KMS-11 (cell line): Measurements from ENCODE around the gene CCL8.

ENCODE experiments used
- H2AFZ ChIP-seq: fragments of 200-600 bp; sonication (generic); 2 replicates; pipeline ENCODE4 v1.6.1; 2016; ENCODE audit warnings: antibody characterized with exemption, mixed run types, low read depth
- H3K27ac ChIP-seq: fragments of 200-600 bp; sonication (generic); 2 replicates; pipeline ENCODE4 v1.6.1; 2016; ENCODE audit warnings: mild to moderate bottlenecking, mixed run types
- H3K27me3 ChIP-seq: fragments of 200-600 bp; sonication (generic); 2 replicates; pipeline ENCODE4 v1.6.1; 2017; ENCODE audit warnings: mild to moderate bottlenecking, low read depth, mixed run types, moderate library complexity; ENCODE audit not compliant: insufficient read depth
- H3K36me3 ChIP-seq: fragments of 200-600 bp; sonication (generic); 2 replicates; pipeline ENCODE4 v1.6.1; 2017; ENCODE audit warnings: mild to moderate bottlenecking, mixed run types; ENCODE audit not compliant: insufficient read depth
- H3K4me1 ChIP-seq: fragments of 200-600 bp; sonication (generic); 2 replicates; pipeline ENCODE4 v1.6.1; 2016; ENCODE audit warnings: mild to moderate bottlenecking, low read depth, mixed run types; ENCODE audit not compliant: poor library complexity, severe bottlenecking
- H3K4me2 ChIP-seq: fragments of 200-600 bp; sonication (generic); 2 replicates; pipeline ENCODE4 v1.7.0; 2016; ENCODE audit warnings: mild to moderate bottlenecking, mixed run types
- H3K4me3 ChIP-seq: fragments of 200-600 bp; sonication (generic); IDR thresholded peaks from 2 replicates; pipeline ENCODE4 v1.6.1; 2017; ENCODE audit warnings: low read depth, low read length, mixed read lengths; ENCODE audit not compliant: insufficient read depth
- H3K79me2 ChIP-seq: fragments of 200-600 bp; sonication (generic); 2 replicates; pipeline ENCODE4 v1.6.1; 2016; ENCODE audit warnings: low read depth, mixed run types; ENCODE audit not compliant: insufficient read depth
- H3K9ac ChIP-seq: fragments of 200-600 bp; sonication (generic); 2 replicates; pipeline ENCODE4 v1.6.1; 2016; ENCODE audit warnings: mild to moderate bottlenecking, mixed run types
- H4K20me1 ChIP-seq: fragments of 200-600 bp; sonication (generic); 2 replicates; pipeline ENCODE4 v1.6.1; 2016; ENCODE audit warnings: mild to moderate bottlenecking, mixed run types; ENCODE audit not compliant: insufficient read depth
- TF ChIP-seq, protein P1 (sequence below): fragments of 200-600 bp; sonication (generic); conservative IDR thresholded peaks from 2 replicates; pipeline ENCODE4 v1.6.1; 2017; ENCODE audit warnings: low read depth, mild to moderate bottlenecking, antibody characterized with exemption, low read length, moderate library complexity, mixed read lengths

CCL8 gene

DNA sequence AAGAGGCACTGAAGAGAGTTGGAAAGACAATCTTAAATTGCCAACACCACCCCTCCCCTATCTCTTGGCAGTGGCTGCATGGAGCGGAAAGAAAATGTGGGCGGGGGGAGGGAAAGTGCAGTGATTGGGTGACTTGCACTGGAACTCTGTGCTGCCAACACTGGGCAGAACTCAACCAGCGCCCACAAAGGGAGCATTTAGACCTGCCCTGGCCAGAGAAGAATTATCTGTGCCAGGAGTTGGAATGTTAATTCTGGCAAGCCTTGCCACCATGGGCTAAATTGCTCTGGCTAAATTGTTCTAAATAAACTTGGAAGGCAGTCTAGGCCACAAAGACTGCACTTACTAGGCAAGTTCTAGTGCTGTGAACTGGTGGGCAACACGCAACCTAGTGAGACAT, 30.5 kb downstream of the CCL8 start:
- H3K36me3 ChIP-seq: no peaks in the 10 kb centered on the region
- no peaks in the 10 kb centered on the region for H4K20me1 ChIP-seq
- H3K4me3 ChIP-seq: no peak overlapping the region
- H3K9ac ChIP-seq: no peak overlapping the region
- no peaks in the 10 kb centered on the region for H3K27me3 ChIP-seq
- no peak overlapping the region for H3K4me2 ChIP-seq
- no peaks in the 10 kb centered on the region for H3K79me2 ChIP-seq
- H3K27ac ChIP-seq: no peak overlapping the region
- TF ChIP-seq, protein P1, sequence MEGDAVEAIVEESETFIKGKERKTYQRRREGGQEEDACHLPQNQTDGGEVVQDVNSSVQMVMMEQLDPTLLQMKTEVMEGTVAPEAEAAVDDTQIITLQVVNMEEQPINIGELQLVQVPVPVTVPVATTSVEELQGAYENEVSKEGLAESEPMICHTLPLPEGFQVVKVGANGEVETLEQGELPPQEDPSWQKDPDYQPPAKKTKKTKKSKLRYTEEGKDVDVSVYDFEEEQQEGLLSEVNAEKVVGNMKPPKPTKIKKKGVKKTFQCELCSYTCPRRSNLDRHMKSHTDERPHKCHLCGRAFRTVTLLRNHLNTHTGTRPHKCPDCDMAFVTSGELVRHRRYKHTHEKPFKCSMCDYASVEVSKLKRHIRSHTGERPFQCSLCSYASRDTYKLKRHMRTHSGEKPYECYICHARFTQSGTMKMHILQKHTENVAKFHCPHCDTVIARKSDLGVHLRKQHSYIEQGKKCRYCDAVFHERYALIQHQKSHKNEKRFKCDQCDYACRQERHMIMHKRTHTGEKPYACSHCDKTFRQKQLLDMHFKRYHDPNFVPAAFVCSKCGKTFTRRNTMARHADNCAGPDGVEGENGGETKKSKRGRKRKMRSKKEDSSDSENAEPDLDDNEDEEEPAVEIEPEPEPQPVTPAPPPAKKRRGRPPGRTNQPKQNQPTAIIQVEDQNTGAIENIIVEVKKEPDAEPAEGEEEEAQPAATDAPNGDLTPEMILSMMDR: no peak
- H3K4me1 ChIP-seq: peaks cover 6% of the 10 kb centered on the region
- no peak overlapping the region for H2AFZ ChIP-seq

DNA sequence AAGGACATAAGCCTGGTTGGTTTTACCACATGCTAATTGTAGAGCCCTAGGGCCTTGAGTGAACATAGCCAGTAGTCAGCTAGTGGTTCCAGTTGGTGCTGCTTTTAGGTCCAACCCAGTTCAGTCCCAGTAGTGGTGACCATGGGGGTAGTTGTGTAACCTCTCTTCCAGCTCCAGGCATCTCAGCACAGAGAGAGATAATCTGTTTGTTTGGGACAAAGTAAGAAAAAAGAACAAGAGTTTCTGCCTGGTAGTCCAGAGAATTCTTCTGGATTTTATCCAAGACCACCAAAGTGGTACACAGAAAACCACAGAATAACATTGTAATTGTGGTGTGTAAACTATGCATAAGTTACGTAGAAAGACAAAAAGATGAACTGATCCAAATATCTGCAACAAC, 31.9 kb downstream of the CCL8 start:
- H3K27me3 ChIP-seq: no peaks in the 10 kb centered on the region
- H3K27ac ChIP-seq: no peak overlapping the region
- H3K4me1 ChIP-seq: peaks cover 6% of the 10 kb centered on the region
- H3K36me3 ChIP-seq: no peaks in the 10 kb centered on the region
- H3K79me2 ChIP-seq: no peaks in the 10 kb centered on the region
- no peak overlapping the region for H3K4me3 ChIP-seq
- no peaks in the 10 kb centered on the region for H4K20me1 ChIP-seq
- TF ChIP-seq, protein P1: no peak
- no peak overlapping the region for H3K4me2 ChIP-seq
- no peak overlapping the region for H3K9ac ChIP-seq
- no peak overlapping the region for H2AFZ ChIP-seq

DNA sequence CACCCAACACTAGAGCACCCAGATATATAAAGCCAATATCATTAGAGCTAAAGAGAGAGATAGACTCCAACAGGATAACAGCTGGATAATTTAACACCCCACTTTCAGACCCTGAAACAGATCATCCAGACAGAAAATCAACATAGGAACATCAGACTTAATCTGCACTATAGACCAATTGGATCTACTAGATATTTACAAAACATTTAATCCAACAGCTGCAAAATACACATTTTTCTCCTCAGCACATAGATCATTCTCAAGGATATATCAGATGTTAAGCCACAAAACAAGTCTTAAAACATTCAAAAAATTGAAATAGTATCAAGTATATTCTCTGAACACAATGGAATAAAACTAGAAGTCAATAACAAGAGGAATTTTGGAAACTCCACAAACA, 33.0 kb downstream of the CCL8 start:
- Histone ChIP-seq H3K4me2 (no peak overlapping the region), H2AFZ (no peak overlapping the region), H3K27ac (no peak overlapping the region), H3K27me3 (no peaks in the 10 kb centered on the region), H3K79me2 (no peaks in the 10 kb centered on the region), H3K9ac (no peak overlapping the region), H3K4me3 (no peak overlapping the region), H4K20me1 (no peaks in the 10 kb centered on the region), H3K4me1 (peaks cover under 1% of the 10 kb centered on the region), H3K36me3 (no peaks in the 10 kb centered on the region)
- TF ChIP-seq, protein P1: no peak

DNA sequence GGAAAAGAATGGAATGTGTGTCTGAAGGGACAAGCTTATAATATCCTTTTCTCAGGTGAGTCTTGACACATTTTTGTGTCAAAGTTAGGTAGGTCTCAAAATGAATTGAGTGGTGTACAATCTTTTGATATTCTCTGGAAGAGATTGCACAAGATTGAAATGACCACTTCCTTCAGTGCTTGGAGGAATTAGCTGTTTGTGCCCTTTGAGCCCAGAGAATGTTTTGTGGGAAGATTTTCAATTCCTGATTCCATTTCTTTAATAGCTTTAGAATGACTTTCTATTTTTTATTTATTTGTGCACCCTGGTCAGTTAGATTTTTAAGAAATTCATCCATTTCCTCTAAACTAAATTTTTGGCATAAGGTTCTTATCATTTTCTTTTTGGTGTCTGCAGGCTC, 35.4 kb downstream of the CCL8 start:
- H3K27ac ChIP-seq: no peak overlapping the region
- H2AFZ ChIP-seq: no peak overlapping the region
- TF ChIP-seq, protein P1: no peak
- H3K4me3 ChIP-seq: no peak overlapping the region
- H4K20me1 ChIP-seq: no peaks in the 10 kb centered on the region
- H3K4me2 ChIP-seq: no peak overlapping the region
- H3K27me3 ChIP-seq: no peaks in the 10 kb centered on the region
- no peaks in the 10 kb centered on the region for H3K79me2 ChIP-seq
- H3K36me3 ChIP-seq: no peaks in the 10 kb centered on the region
- no peak overlapping the region for H3K9ac ChIP-seq
- H3K4me1 ChIP-seq: peaks cover 1% of the 10 kb centered on the region
